DMS153 (cell line): ENCODE results near the gene PTPRR.

Experiments used
- DNase-seq: peaks from one replicate; lab custom pipeline; 2025; lab: John Stamatoyannopoulos, UW

Gene PTPRR

DNA sequence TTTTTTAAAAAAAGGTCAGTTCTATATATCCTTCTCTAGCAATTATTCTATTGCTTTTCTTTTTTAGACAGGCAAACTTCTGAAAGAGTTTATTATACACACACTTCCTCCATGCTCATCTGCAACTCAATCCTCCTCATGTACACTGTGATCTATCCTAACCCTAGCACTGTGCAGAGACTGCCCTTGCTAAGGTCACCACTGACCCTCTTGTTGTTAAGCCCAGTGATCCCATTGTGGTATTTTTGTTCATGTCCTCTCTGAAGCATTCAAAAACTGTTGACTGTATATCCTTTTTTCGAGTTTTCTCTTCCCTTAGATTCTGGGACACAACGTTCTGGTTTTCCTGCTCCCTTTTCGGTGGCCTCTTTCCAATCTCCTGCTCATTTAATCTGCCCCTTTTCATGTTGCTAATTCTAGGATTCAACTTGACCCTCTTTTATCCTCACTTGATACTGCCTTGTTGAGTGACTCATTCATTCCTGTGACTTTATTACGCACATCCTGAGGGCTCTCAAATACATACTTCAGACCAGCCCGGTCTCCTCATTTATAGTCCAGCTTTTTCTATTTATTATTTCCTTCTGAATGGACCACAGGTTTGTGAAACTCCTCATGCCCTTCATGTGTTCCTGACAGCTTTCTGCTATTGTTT lies 229.4 kb downstream of the PTPRR start:
- DNase-seq = peak; percentile 10

DNA sequence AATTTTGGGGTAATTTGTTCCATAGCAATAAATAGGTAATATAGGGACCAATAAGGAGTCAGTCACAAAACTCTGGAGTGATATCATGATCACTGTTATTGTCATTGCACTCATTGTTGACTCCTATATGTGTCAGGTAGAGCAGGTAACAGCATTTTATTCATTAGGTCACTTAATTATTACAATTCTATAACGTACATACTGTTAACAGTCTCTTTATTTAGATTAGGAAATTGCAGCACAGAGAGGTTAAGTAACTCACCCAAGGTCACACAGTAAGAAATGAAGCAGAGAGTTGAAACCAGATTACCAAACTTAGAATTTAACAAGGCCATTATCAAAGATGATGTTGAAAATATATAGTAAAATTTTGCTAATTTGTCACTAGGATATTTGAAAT lies 233.6 kb downstream of the PTPRR start:
- no peak for DNase-seq

DNA sequence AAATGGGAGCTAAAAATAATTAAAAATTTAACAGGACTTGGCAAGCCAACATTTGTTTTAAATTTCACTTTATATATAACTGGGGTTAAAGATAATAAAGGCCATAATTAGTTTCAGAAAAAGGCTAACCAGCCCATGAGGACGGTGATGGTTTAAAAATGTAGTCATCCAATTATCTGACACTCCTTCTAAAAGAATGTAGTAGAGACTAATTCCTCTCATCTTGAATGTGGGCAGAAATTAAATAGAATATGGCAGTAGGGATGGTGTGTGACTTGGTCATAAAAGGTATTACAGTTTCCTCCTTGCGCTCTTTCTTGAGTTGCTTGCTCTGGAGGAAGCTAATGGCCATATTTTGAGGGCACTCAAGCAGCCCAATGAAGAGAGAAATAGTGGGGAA lies 234.2 kb downstream of the PTPRR start:
- DNase-seq = no peak

DNA sequence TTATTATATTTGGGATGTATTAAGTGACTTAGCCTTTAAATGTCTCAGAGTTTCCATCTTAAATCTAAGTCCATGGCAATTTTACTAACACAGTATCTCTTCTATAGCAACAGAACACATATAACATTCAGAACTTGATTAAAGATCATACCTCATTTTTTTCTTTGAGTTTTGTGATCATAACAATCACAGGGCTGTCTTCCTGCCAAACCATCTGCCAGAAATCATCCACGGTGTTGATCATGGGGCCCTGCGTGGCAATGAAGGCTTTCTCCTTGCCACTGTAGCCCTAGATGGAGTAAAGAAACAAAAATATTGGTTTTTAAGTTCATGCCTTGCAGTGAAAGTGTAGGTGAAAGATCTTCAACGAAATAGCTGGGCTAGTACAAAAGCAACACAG lies 236.6 kb downstream of the PTPRR start:
- DNase-seq = no peak

DNA sequence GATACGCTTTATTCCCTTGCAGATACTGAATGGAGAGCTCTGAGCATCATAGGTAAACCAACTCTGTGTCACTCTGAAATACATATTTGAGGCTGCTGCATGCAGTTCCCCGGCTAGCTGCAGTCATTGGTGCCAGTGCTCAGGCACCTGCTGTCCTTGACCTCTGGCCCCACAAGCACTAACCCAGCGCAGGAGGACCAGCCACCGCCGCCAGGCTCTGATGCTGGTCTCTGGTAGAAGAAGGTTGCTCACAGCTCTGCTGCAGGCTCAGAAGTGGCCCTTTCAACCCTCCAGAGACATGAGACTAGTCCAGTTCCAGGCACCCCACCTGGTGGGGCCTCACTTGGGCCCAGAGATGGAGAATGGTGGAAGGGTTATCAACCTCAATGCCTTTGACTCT lies 248.8 kb downstream of the PTPRR start:
- no peak for DNase-seq

DNA sequence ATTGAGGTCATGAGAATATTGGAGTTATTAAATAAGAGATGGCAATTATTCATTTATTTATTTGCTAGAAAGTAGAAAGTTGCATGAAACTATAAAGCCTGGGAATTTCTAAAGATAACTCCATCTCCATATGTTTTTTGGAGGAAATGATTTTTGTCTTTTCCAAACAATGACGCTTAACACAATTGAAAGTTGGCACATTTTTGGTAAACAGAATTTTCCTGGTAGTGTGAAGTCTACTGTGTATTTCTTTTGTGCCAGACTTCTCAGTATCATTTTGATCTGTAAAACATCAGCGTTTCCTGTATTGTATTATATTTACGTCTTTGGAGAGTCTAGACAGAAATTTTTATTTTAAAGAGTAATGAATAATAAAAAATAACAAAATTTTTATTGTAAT lies 249.6 kb downstream of the PTPRR start:
- no peak for DNase-seq

DNA sequence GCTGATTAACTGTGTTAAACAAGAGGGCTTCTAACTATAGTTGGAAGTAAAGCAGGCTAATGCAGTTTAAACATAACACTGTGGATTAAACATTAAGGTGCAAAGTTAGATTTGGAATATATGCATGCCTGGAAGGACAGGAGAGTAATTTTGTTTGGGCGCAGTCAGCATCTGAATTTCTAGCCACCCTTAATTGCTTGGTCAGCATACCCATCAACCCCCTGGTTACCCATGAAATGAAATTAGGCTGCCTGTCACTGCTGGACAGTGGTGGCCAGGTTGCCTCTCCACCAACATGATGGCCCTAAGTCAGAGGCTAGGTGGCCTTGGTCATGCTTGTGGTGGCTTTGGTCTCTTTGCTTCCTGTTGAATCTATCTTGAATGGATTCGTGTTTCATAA lies 253.3 kb downstream of the PTPRR start:
- no peak for DNase-seq

DNA sequence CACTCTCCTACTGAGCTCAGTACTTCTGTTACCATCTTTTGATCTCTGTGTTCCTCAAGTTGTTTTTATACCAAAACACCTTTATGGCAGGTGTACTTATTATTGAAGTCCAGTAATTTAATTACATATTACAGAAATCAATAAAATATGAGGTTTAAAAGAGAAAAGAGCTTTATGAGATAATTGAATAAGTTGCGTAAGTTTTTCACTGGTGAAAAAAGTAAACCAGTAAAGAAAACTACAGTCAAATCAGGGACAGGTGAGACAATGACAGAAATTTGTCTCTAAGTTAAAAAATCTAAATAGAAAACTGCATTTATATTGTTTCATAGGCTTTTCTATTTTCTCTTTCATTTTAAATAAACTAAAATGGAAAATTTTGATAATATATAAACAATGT lies 254.2 kb downstream of the PTPRR start:
- DNase-seq = no peak

DNA sequence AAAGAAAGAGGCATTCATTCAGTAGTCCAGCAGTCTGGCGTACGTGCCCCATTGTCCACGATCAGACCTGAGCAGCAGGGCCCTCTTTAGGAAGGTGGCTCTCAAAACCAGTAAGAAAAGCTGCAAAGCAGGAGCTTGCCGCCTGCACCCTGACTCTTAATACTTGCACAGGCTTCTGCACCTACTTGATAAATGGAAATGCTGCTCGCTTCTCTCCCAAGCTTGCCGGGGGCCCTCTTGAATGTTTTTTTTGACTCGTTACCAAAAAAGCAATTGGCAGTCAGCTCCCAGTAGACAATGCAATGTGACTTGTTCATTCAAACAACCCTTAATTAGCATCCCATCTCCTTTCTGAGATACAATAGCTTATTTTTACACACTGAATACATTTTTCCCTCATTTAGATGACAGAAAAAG lies 256.1 kb downstream of the PTPRR start:
- DNase-seq = no peak

DNA sequence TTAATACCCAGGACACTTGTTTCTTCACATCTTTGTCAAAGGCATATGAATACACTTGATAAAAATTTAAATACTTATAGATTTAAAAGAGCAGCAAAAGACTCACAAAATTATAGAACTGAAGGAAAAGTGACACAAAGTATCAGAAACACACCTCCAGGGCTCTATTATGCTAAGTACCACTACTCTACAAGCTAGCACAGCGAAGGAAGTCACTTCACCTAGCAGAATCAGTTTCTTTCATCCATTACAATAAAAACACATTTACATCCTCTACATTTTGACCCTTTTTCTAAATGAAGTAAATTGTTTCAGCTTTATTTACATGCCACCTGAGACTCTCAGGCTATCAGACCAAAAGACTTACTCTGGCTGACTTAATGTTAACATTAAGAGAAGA lies 256.7 kb downstream of the PTPRR start:
- DNase-seq = no peak

DNA sequence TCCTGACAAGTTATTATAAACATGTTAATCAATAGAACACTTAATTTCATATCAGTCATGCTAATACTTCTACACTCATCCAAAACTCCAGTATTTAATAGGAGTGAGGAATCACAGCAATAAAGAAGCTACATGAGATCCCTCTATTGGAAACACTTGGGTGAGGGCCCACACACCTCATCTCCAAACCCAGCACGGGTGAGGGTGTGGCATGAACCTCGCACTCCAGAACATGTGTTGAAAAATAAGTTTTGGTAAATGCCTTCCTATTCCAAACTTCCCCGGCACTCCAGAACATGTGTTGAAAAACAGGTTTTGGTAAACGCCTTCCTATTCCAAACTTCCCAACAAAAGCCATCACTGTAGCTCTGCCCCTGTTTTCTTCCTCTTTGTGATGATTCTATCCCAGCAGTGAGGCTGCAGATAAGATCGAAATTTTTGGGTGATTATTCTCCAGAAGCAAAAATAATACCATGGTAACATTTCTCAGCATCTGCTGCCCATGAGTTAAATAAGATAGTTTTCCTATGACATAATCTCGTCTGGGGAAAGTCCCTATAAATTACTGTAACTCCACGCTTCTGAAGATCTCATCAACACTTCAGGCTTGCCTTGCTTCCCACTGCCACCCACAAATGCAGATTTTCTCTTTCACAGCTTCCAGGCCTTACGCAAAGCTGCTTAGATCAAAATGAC lies 258.9 kb downstream of the PTPRR start:
- DNase-seq = no peak

DNA sequence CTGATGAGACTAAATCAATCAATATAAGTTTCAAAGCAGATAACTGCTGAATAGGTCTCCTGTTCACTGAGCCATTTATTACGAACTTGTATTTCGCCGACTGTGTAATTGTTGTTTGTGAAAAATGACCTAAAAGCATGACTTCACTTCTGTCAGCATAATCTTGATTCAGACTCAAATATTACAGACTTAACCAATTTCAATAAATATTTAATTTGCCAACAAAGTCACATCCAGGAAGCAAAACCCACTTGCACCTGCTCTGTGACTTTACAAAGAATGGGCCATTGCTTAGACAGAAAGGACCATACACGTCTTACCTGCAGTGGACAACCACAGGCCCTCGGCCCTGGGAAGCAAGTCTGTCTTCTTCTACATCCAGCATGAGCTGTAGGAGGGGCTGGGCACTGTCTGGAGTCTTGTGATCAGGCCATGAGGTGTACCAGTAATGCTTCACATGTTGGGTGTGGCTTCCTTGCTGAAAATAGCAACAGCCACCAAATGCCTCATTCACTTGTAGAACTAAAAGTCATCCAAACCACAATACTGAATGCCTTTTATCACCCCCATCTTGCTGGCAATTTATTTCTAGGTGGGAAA lies 259.8 kb downstream of the PTPRR start:
- no peak for DNase-seq

DNA sequence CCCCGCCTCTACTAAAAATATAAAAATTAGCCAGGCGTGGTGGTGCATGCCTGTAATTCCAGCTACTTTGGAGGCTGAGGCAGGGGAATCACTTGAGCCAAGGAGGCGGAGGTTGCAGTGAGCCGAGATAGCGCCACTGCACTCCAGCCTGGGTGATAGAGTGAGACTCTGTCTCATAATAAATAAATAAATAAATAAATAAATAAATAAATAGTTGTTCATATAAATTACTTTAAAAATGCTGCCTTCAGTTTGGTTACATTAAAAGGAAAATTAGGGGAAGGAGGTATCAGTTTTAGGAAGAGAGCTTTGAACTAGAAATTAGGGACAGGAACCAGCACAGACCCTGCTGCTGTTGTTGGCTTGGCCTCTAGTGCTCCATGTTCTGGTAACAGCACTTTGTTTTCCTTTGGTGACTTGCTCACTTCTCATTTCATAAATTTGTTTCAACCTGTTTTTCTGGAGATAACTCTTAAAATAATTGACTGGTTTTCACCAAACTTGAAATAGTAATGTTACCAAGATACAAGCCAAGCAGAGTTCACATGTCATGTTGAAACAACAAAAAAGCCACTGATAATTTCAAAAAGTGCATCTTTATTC lies 260.4 kb downstream of the PTPRR start:
- DNase-seq = no peak

DNA sequence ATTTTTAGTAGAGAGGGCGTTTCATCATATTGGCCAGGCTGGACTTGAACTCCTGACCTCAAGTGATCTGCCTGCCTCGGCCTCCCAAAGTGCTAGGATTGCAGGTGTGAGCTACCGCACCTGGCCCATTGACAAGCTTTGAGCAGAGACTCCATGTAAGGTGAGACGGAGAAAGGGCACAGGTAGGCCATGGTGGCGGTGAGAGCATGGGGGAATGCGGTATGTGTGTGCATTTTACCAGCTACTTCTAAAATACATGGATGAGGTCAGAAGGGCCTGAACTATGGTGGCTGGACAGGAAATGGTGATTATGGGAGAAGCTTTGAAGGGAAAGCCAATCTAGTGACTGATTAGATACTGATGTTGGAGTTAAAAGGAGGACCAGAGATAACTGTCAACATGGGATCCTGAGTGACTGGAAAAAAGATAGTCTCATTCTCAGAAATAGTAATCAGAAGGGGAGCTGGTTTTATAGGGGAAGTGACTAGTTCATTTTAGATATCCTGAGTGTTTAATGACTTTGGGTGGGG lies 261.4 kb downstream of the PTPRR start:
- DNase-seq = no peak

DNA sequence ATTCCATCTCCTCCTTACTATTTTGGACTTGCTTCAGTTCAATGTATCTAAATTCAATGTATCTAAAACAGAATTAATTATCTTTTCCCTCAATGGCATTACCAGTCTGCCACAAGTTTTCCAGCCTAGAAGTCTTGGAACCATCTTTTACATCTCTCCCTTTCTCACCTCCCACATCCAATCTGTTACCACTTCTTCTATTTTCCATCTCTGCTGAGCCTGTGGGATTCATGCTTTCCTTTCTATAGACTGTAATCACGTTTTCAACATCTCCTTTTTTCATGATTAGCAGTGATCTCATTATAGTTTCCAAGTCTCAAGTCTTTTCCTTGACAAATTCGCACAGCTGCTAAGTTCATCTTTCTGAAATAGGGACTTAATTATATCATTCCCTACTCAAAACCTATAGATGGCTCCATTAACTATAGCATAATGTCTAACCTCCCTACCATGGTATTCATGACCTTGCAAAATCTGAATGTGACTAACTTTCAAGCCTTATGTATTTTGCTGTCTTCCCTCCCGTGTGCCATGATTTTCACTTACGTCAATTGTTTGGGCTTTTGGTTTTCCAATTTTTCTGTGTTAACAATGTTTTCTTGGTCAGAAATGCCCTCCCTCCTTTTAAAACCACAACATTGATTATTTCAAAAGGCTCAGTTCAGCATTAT lies 262.8 kb downstream of the PTPRR start:
- no peak for DNase-seq

DNA sequence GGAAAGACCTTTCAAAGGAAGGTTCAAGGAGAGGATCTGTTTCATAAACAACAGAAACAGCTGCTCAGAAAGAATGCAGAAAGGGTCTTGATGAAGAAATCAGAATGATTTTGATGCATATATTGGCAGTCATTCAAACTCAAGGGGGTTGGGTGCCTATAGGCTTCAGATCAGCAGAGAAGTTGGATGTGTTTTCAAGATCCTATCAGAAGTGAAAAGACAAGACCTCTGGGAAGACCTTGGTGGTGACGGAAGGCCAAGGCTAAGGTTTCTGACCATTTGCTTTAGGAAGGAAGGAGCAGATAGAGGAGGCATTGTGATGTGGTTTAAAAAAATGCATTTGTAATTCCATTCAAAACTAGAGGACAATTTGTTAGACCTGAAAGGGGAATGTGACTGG lies 268.1 kb downstream of the PTPRR start:
- no peak for DNase-seq

DNA sequence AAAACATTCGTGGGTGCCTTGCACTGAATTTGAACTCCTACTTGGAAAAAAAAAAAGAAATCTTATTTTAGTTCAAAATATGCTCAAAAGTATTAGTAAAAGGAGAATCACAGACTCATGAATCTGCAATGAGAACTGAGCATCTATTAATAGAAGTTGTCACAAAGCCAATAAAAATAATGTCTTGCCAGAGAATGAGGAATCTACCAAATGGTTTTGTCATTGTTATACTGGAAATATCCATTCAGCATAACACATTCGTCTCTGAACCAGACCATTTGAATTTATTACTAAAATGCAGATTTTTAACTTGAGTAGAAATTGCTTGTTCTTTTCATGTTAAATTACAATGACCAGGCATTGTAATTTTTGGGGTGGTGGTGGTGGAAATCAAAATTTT lies 271.7 kb downstream of the PTPRR start:
- no peak for DNase-seq

DNA sequence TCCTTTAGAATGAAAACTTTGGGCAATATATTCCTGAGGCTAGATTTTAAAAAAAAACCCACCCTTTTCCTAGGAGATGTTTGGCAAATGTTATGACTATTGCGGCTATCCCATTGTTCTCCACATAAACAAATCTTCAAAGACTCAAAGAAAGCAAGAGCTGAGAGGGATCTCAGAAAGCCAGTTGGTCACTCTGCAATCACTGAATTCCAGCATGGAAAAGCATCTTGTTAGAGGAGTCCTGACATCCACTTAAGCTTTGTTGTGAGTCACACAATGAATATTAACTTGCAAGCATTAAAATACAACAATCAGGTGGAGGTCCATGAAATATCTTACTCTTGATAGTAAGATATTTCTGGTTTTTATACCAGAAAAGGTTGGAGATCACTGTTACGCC lies 272.3 kb downstream of the PTPRR start:
- no peak for DNase-seq

DNA sequence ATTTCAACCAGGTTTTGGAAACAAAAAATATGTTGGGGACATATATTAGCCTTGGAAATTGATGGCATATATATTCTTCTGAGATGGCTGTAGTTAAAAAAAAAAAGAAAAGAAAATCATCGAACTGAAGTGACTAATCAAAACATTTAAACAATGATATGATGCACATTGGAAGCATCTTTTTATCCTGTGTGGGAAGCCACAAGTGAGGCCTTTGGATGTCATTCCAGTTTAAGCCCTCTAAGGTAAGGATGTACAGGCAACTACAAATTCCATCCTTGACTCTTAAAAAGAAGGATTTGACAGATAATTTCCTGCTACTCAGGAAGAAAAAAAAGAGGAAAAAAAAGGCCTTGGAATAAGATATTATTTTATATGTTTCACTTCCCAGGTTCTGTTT lies 273.7 kb downstream of the PTPRR start:
- no peak for DNase-seq

DNA sequence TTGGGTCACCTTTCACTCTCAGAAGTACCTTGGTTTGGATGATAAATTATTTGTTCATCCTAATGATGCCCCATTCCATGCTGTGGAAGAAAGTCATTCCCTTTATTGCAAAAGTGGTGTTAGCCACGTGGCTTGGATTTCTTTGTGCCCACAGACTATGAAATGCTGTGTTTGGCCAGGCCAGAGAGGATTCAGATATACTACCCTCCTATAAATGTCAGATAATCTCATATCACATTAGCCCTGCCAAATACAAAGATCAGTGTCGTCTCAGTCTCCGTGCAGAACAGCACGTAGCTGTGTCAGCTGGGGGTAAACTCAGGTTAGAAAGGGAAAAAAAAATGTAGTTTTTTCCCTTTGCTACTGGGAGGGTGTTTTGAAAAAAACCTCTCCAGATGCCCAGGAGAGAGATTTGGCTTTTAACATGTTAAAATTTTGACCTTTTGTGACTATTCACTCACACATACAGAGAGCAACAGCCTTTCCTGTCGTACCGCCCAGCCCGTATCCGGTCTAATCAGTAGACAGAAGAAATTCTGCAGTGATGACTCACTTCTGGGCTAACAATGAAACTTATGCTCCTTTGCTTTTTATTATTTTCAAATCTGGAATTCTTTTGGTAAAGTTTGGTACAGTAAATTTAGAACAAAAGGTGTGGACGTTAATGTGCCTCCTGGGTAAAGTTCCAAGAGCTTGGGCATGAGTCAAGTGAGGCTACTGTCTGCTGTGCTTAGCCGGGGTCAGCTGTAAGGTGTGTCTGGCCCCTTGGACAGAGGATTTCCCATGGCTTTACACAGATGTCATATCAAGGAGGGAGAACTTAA lies 274.8 kb downstream of the PTPRR start:
- DNase-seq = no peak

DNA sequence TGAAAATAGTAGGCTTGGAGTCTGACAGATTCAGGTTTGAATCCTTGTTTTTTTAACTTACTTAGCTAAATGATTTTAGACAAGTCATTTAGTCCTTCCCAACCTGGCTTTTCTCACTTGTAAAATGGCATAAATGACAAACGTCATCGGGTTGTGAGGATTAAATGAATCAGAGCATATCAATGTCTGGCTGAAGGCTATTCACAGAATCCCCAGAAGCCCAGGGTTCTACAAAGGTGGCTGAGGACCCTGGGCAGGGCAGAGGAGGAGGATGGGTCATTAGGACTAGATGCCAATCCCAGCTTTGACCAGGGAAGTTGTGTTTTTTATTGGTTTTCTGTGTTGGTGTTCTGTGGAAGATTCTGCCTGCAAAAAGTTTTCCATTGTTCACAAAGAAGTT lies 275.7 kb downstream of the PTPRR start:
- DNase-seq = no peak

DNA sequence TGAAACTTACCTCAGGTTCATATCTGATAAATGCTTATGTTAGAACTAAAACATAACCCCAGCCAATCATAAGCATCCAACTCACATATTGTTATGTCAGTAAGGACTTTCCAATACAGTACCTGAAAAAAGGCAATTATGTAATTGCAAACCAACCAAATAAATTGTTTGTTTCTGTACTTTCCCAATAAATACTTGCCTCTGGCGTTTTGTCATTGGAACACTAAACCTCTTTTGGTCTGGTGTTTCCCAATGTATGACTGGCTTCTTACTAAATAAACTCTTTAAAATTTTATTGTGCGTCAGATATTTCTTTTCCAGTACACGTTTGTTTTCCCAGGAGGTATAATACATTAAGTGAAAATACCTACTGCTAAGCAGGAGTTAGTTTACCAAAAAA lies 276.6 kb downstream of the PTPRR start:
- no peak for DNase-seq
